Measurements from ENCODE around the gene PTPN22. TPM values are rescaled to one million over a fixed set of nuclear protein-coding genes. Genes with fewer than 3 reads are reported as not detected.

Gene PTPN22
- total RNA-seq, 6 donors from 2014 or later = 6.7 to 15.2 (median 9.9) TPM

DNA sequence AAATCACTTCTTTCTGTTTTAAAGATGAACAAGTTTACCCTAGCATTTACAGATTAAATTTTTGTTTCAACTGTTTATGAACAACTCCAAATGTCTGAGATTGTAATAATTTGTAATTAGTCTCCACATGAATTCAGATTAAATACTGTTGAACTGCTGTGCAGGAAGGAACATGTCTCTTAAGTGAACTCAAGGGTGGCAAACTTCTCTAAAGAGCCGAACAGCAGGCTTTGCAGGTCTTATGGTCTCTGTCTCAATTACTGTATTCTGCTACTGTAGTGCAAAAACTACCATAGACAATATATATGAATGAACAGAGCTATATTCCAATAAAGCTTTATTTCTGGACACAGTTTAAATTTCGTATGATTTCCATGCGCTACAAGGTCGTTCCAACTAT lies 65.9 kb downstream of the PTPN22 start:
- H3K36me3 ChIP-seq = no peaks in the 10 kb centered on the region
- H3K4me3 ChIP-seq = no peak overlapping the region
- no peak for ATAC-seq (ENCODE audit: low FRiP score in 2 of 2)
- H3K27ac ChIP-seq = peak overlapping the region in 1 of 4 donors; percentile 9
- H3K9me3 ChIP-seq = no peaks in the 10 kb centered on the region
- no peak for DNase-seq
- WGBS, 2 donors = 89 to 92% methylated on average over 4 of the region's 4 CpGs
- no peaks in the 10 kb centered on the region for H3K27me3 ChIP-seq
- peaks cover 35 to 61% (median 46%) of the 10 kb centered on the region in 4 donors for H3K4me1 ChIP-seq
- TF ChIP-seq EP300 (IDR thresholded peaks at IDR 0.05) = no peak
- TF ChIP-seq, protein P1, sequence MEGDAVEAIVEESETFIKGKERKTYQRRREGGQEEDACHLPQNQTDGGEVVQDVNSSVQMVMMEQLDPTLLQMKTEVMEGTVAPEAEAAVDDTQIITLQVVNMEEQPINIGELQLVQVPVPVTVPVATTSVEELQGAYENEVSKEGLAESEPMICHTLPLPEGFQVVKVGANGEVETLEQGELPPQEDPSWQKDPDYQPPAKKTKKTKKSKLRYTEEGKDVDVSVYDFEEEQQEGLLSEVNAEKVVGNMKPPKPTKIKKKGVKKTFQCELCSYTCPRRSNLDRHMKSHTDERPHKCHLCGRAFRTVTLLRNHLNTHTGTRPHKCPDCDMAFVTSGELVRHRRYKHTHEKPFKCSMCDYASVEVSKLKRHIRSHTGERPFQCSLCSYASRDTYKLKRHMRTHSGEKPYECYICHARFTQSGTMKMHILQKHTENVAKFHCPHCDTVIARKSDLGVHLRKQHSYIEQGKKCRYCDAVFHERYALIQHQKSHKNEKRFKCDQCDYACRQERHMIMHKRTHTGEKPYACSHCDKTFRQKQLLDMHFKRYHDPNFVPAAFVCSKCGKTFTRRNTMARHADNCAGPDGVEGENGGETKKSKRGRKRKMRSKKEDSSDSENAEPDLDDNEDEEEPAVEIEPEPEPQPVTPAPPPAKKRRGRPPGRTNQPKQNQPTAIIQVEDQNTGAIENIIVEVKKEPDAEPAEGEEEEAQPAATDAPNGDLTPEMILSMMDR (IDR thresholded peaks at IDR 0.05) = no peak
- no peak for TF ChIP-seq POLR2AphosphoS5 (IDR thresholded peaks at IDR 0.05)
- TF ChIP-seq POLR2A (IDR thresholded peaks at IDR 0.05) = no peak

DNA sequence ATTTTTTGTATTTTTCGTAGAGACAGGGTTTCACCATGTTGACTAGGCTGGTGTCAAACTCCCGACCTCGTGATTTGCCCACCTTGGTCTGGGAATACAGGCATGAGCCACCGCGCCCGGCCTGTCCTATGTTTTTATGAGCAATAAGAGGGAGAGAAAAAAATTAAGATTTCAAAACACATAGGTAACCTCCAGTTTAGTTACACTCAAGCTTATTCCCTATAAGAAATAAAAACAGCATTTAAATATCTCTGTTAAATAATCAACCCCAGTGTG lies 66.3 kb downstream of the PTPN22 start:
- ATAC-seq (ENCODE audit: low FRiP score in 2 of 2) (no peak), DNase-seq (no peak)
- Histone ChIP-seq H3K4me3 (no peak overlapping the region), H3K9me3 (no peaks in the 10 kb centered on the region), H3K36me3 (no peaks in the 10 kb centered on the region), H3K27me3 (no peaks in the 10 kb centered on the region), H3K27ac (peak overlapping the region in 3 of 4 donors; percentile 2 to 49 (median 9)), H3K4me1 (peaks cover 36 to 60% (median 45%) of the 10 kb centered on the region in 4 donors)
- TF ChIP-seq POLR2AphosphoS5 (IDR thresholded peaks at IDR 0.05) = no peak
- TF ChIP-seq, protein P1 (IDR thresholded peaks at IDR 0.05) = no peak
- no peak for TF ChIP-seq EP300 (IDR thresholded peaks at IDR 0.05)
- no peak for TF ChIP-seq POLR2A (IDR thresholded peaks at IDR 0.05)
- 92 to 94% methylated on average over 6 of the region's 6 CpGs for WGBS, 2 donors

DNA sequence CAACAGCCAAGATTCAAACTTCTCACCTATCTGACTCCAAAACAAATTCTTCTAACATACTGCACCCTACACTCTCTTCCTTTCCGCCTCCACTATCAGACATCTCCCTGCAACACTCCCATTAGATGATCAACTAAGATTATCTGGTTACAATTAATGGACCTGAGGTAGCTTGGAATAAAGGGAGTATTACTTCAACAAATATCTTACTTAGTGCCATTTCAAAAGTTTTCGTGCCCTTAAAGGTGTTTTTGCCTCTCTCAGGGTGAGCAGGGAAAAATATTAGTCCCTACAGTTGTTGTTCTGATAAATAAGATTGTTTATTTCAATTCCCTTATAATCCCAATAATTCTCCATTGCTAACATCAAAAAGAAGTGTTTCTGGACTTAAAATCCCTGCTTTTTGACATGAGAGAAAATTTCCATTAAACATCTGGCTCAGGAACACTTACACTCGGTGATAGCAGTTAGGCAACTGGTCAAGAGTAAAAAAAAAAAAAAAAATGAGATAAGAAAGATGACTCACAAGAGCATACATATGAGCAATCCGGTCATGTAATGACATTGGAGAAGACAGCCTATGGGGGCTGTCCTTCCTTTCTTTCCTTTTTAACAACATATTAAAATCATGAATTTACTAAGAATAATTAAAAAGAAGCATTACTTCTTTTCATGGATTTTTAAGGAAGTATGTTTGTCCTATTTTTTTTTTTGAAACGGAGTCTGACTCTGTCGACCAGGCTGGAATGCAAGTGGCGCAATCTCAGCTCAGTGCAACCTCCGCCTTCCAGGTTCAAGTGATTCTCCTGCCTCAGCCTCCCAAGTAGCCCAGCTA lies 66.9 kb downstream of the PTPN22 start:
- peak overlapping the region in 3 of 4 donors; percentile 9 to 61 (median 49) for H3K27ac ChIP-seq
- DNase-seq (peak in 1 of 2 donors; percentile 36), ATAC-seq (ENCODE audit: low FRiP score in 2 of 2) (peak in 1 of 2 donors; percentile 88)
- no peak overlapping the region for H3K4me3 ChIP-seq
- H3K36me3 ChIP-seq = no peaks in the 10 kb centered on the region
- TF ChIP-seq EP300 (IDR thresholded peaks at IDR 0.05) (no peak), POLR2A (IDR thresholded peaks at IDR 0.05) (no peak), POLR2AphosphoS5 (IDR thresholded peaks at IDR 0.05) (no peak)
- TF ChIP-seq, protein P1 (IDR thresholded peaks at IDR 0.05) = no peak
- no peaks in the 10 kb centered on the region for H3K9me3 ChIP-seq
- no peaks in the 10 kb centered on the region for H3K27me3 ChIP-seq
- H3K4me1 ChIP-seq = peaks cover 36 to 58% (median 45%) of the 10 kb centered on the region in 4 donors
- 52 to 56% methylated on average over 8 of the region's 8 CpGs for WGBS, 2 donors

DNA sequence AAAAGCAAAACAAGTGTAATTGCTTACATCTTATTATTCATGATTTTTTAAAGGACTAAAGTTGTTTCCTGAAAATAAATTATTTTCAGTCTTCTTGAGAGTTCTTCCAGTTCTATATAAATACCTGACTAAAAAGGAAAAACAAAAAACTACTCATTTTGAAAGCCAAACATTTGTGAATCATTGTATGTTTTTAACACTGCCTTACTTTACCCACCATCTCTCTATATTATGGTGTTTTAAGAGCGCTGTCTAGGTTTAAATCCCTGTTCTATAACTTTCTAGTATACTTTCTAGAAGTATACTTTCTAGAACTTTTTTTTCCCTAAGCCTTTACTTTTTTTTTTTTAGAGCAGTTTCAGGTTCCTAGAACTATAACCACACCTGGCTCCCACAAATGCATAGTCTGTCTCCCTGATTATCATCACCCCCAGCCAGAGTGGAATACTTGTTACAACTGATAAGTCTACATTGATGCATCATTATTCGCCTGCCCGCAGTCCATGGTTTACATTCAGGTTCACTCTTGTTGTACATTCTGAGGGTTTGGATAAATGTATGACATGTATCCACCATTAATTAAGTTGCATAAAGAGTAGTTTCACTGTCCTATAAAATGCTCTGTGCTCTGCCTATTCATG lies 69.0 kb downstream of the PTPN22 start:
- WGBS, 2 donors = 91 to 94% methylated on average over 3 of the region's 3 CpGs
- TF ChIP-seq EP300 (IDR thresholded peaks at IDR 0.05) (no peak), POLR2A (IDR thresholded peaks at IDR 0.05) (no peak), POLR2AphosphoS5 (IDR thresholded peaks at IDR 0.05) (no peak)
- TF ChIP-seq, protein P1 (IDR thresholded peaks at IDR 0.05) = no peak
- DNase-seq (no peak), ATAC-seq (ENCODE audit: low FRiP score in 2 of 2) (no peak)
- H3K4me1 ChIP-seq = peaks cover 46 to 55% (median 46%) of the 10 kb centered on the region in 4 donors
- no peaks in the 10 kb centered on the region for H3K27me3 ChIP-seq
- no peak overlapping the region for H3K27ac ChIP-seq
- H3K9me3 ChIP-seq = no peaks in the 10 kb centered on the region
- H3K36me3 ChIP-seq = peaks cover 0 to 4% (median 1%) of the 10 kb centered on the region in 4 donors
- no peak overlapping the region for H3K4me3 ChIP-seq
